Endothelial cell (in vitro differentiated cells): ENCODE measurements around the gene ATE1. TPM values are rescaled to one million over a fixed set of nuclear protein-coding genes. Genes with fewer than 3 reads are reported as not detected.
"Not testable (repeated sequence)": the region's sequence is repeated elsewhere in the genome, so short reads cannot be mapped to it uniquely, and the experiment has no call there.

Experiments used
- DNase-seq: peaks from one replicate; pipeline ENCODE4 v3.0.0; 2021; ENCODE audit warnings: low spot score
- H3K27ac Mint-ChIP-seq: one replicate; pipeline ENCODE4 v1.8.0; 2021; ENCODE audit warnings: mixed read lengths, inconsistent platforms; ENCODE audit not compliant: unreplicated experiment
- H3K27me3 Mint-ChIP-seq: one replicate; pipeline ENCODE4 v1.8.0; 2021; ENCODE audit warnings: mild to moderate bottlenecking, moderate library complexity, mixed read lengths, inconsistent platforms; ENCODE audit not compliant: unreplicated experiment
- H3K36me3 Mint-ChIP-seq: one replicate; pipeline ENCODE4 v1.8.0; 2021; ENCODE audit warnings: mild to moderate bottlenecking, low read depth, mixed read lengths, inconsistent platforms; ENCODE audit not compliant: unreplicated experiment
- H3K4me1 Mint-ChIP-seq: one replicate; pipeline ENCODE4 v1.8.0; 2021; ENCODE audit warnings: mild to moderate bottlenecking, mixed read lengths, inconsistent platforms; ENCODE audit not compliant: unreplicated experiment
- H3K4me3 Mint-ChIP-seq: one replicate; pipeline ENCODE4 v1.8.0; 2021; ENCODE audit warnings: mild to moderate bottlenecking, mixed read lengths, inconsistent platforms; ENCODE audit not compliant: unreplicated experiment
- H3K9me3 Mint-ChIP-seq: one replicate; pipeline ENCODE4 v1.8.0; 2021; ENCODE audit warnings: mixed read lengths, inconsistent platforms; ENCODE audit not compliant: unreplicated experiment
- CTCF ChIP-seq: fragments of 200-600 bp; sonication (generic); IDR thresholded peaks from one replicate; pipeline ENCODE4 v1.5.0; 2021; ENCODE audit warnings: antibody characterized with exemption; ENCODE audit not compliant: unreplicated experiment
- total RNA-seq: library from RNA; stranded (reverse); fragmentation: NEBNext Ultra II Directional; extraction: Animal tissue kit (Norgen Biotek cat#: 25700); gene quantifications from one replicate; pipeline ENCODE4 v1.2.1, GENCODE V29; 2021; ENCODE audit not compliant: unreplicated experiment

ATE1 gene
- total RNA-seq, 1 donor from 2014 or later, result 36.0 TPM

GRCh38 chr10:121832647-121833046 lies 95.2 kb downstream of the ATE1 start:
- DNase-seq, result no peak
- TF ChIP-seq CTCF, result no peak
- Mint-ChIP-seq H3K27me3 (no peaks in the 10 kb centered on the region), H3K4me1 (peaks cover 8% of the 10 kb centered on the region), H3K9me3 (no peaks in the 10 kb centered on the region), H3K4me3 (no peak overlapping the region), H3K36me3 (peaks cover 12% of the 10 kb centered on the region), H3K27ac (no peak overlapping the region)

DNA sequence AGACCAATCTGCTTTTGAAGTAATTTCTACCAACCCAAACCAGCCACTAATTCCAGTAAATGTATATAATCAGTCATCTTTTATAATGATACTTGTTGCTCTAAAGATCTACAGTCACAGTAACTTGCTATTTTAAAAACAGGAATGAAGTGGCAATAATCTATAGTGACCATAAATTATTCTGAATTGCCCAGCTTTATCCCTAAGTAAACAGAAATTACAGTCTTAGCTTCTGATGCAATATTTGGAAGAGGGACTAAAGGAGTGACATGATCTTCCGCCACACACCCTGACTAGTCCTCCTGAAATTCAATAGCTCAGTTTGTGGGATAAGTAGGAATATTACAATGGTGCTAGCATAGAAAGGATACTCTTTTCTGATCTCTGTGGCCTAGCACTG lies 96.1 kb downstream of the ATE1 start:
- Mint-ChIP-seq H3K36me3 (peaks cover 13% of the 10 kb centered on the region), H3K27ac (no peak overlapping the region), H3K9me3 (no peaks in the 10 kb centered on the region), H3K4me3 (no peak overlapping the region), H3K4me1 (peaks cover 8% of the 10 kb centered on the region), H3K27me3 (peaks cover under 1% of the 10 kb centered on the region)
- DNase-seq, result no peak
- TF ChIP-seq CTCF, result no peak

DNA sequence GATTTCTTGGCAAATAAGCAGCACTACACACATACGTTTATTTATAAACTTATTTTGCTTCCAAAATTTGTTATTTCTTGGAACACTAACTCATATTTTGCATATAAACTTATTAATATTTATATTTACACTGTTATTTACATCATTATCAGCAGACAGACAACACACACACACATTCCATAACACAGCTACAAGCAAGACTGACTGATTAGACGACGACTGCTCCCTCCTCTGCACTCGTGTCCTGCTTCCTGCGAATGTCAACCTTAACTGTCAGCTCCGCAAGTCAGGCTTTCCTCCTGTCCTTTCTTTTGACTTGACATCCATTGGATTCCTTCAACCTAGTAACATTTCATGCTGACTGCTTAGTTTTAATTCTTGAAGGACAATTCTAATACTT lies 96.6 kb downstream of the ATE1 start:
- DNase-seq, result no peak
- Mint-ChIP-seq H3K4me3 (no peak overlapping the region), H3K36me3 (peaks cover 16% of the 10 kb centered on the region), H3K9me3 (no peaks in the 10 kb centered on the region), H3K4me1 (peaks cover 8% of the 10 kb centered on the region), H3K27ac (no peak overlapping the region), H3K27me3 (peaks cover 1% of the 10 kb centered on the region)
- TF ChIP-seq CTCF, result no peak

DNA sequence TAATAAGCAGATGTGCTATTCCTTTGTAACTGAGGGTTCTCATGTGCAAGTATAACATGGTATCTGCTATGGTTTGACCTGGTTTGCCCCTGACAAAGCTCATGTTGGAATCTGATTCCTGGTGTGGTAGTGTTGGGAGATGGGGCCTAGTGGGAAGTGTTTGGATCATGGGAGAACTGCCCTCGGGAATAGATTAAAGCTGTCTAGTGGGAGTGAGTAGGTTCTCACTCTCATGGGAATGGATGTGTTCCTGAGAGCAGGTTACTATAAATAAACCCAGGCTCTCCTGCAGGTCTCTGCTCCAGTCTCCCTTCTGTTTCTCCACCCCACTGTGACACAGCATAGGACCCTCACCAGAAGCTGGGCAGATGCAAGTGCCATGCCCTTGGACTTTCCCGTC lies 97.7 kb downstream of the ATE1 start:
- no peak for DNase-seq
- H3K27me3 Mint-ChIP-seq, result peaks cover 1% of the 10 kb centered on the region
- H3K27ac Mint-ChIP-seq, result no peak overlapping the region
- no peaks in the 10 kb centered on the region for H3K9me3 Mint-ChIP-seq
- no peak overlapping the region for H3K4me3 Mint-ChIP-seq
- H3K36me3 Mint-ChIP-seq, result peaks cover 12% of the 10 kb centered on the region
- H3K4me1 Mint-ChIP-seq, result peaks cover 8% of the 10 kb centered on the region
- TF ChIP-seq CTCF, result no peak

- Mint-ChIP-seq H3K27me3 (peaks cover 1% of the 10 kb centered on the region), H3K27ac (no peak overlapping the region), H3K4me1 (peaks cover 5% of the 10 kb centered on the region), H3K9me3 (no peaks in the 10 kb centered on the region), H3K36me3 (peaks cover 12% of the 10 kb centered on the region), H3K4me3 (no peak overlapping the region)
- TF ChIP-seq CTCF, result no peak
- no peak for DNase-seq
Measured at GRCh38 chr10:121828045-121828444, 99.8 kb downstream of the ATE1 start.

GRCh38 chr10:121826773-121827172 lies 101.1 kb downstream of the ATE1 start:
- not testable (repeated sequence) for H3K27ac Mint-ChIP-seq, H3K4me1 Mint-ChIP-seq, DNase-seq, H3K9me3 Mint-ChIP-seq, H3K4me3 Mint-ChIP-seq, H3K27me3 Mint-ChIP-seq, H3K36me3 Mint-ChIP-seq
